NB4 (cell line): ENCODE measurements around the gene MROH2A.

Source experiments
- CTCF ChIP-seq: IDR thresholded peaks from one replicate; pipeline ENCODE4 v1.5.1; 2012; ENCODE audit warnings: low read depth, low read length
- POLR2A ChIP-seq: IDR thresholded peaks from 2 replicates; pipeline ENCODE4 v1.6.1; 2011; ENCODE audit warnings: mild to moderate bottlenecking; ENCODE audit not compliant: insufficient read length; ENCODE audit errors: extremely low read depth

GRCh38 chr2:233853883-233854240 lies 75.7 kb downstream of the MROH2A start:
- no peak for TF ChIP-seq CTCF
- TF ChIP-seq POLR2A: no peak
